T-helper 17 cell (primary cell): ENCODE data around the gene PCDHGA3. TPM values are rescaled to one million over a fixed set of nuclear protein-coding genes. Genes with fewer than 3 reads are reported as not detected.
"Not testable (repeated sequence)": the region's sequence is repeated elsewhere in the genome, so short reads cannot be mapped to it uniquely, and the experiment has no call there.

Experiments
- ATAC-seq: fragments of 150-1000 bp; cut with Tn5 transposase; 2 replicates; pipeline ENCODE4 v1.10.0; 2021; ENCODE audit warnings: mild to moderate bottlenecking, moderate library complexity
- DNase-seq, 3 donors: peaks; one replicate each; pipeline versions ENCODE4 v3.0.0 to v3.0.0-alpha.2; 2020 to 2021
- H3K9me3 ChIP-seq: one replicate; pipeline ENCODE4 v1.7.0; 2013; ENCODE audit warnings: low read length, mild to moderate bottlenecking; ENCODE audit not compliant: control insufficient read depth, poor library complexity, severe bottlenecking
- H3K27ac Mint-ChIP-seq: one replicate; pipeline ENCODE4 v1.8.0; 2022; ENCODE audit warnings: mild to moderate bottlenecking, moderate library complexity, mixed read lengths
- H3K27me3 Mint-ChIP-seq: one replicate; pipeline ENCODE4 v1.8.0; 2022; ENCODE audit warnings: mixed read lengths
- H3K36me3 Mint-ChIP-seq: one replicate; pipeline ENCODE4 v1.8.0; 2022; ENCODE audit warnings: low read depth, mixed read lengths
- H3K4me1 Mint-ChIP-seq: one replicate; pipeline ENCODE4 v1.8.0; 2022; ENCODE audit warnings: mild to moderate bottlenecking, mixed read lengths
- H3K4me3 Mint-ChIP-seq: one replicate; pipeline ENCODE4 v1.8.0; 2022; ENCODE audit warnings: mild to moderate bottlenecking, moderate library complexity, mixed read lengths
- total RNA-seq, 4 donors: library from RNA in 2 of 4; stranded (reverse) in 2 of 4; gene quantifications; one replicate each; pipeline ENCODE4 v1.2.3 and lab custom pipeline; 2022 to 2026

Gene PCDHGA3
- total RNA-seq, 2 donors from 2014 or later = 0.22 TPM; not detected in 1

GRCh38 chr5:141375444-141376155, 32.0 kb downstream of the PCDHGA3 start:
- peaks cover 27% of the 10 kb centered on the region for H3K27me3 Mint-ChIP-seq
- not testable (repeated sequence) for DNase-seq, H3K4me3 Mint-ChIP-seq, H3K4me1 Mint-ChIP-seq, ATAC-seq, H3K9me3 ChIP-seq, H3K27ac Mint-ChIP-seq, H3K36me3 Mint-ChIP-seq

- H3K9me3 ChIP-seq = peaks cover 19% of the 10 kb centered on the region
- H3K27ac Mint-ChIP-seq = no peak within 1 kb of the TSS
- H3K27me3 Mint-ChIP-seq = peaks cover 47% of the 10 kb centered on the region
- no peak for DNase-seq
- H3K4me1 Mint-ChIP-seq = no peaks in the 10 kb centered on the region
- H3K36me3 Mint-ChIP-seq = no peaks in the 10 kb centered on the region
- H3K4me3 Mint-ChIP-seq = peak within 1 kb of the TSS; percentile 42
- no peak for ATAC-seq
Observed at GRCh38 chr5:141382469-141383294, 39.1 kb downstream of the PCDHGA3 start, which contains the start of gene PCDHGA7. PCDHGA7 (plus strand) TSS chr5:141382742; CDS start chr5:141382900, 158 bp downstream.

GRCh38 chr5:141383345-141383744, 39.7 kb downstream of the PCDHGA3 start:
- ATAC-seq = no peak
- H3K4me1 Mint-ChIP-seq = no peaks in the 10 kb centered on the region
- H3K9me3 ChIP-seq = peaks cover 19% of the 10 kb centered on the region
- no peak for DNase-seq
- no peaks in the 10 kb centered on the region for H3K36me3 Mint-ChIP-seq
- H3K27ac Mint-ChIP-seq = no peak overlapping the region
- H3K27me3 Mint-ChIP-seq = peaks cover 49% of the 10 kb centered on the region
- H3K4me3 Mint-ChIP-seq = no peak overlapping the region

- H3K27ac Mint-ChIP-seq = no peak overlapping the region
- H3K27me3 Mint-ChIP-seq = peaks cover 54% of the 10 kb centered on the region
- DNase-seq (no peak), ATAC-seq (no peak)
- no peak overlapping the region for H3K4me3 Mint-ChIP-seq
- H3K9me3 ChIP-seq = peaks cover 22% of the 10 kb centered on the region
- no peaks in the 10 kb centered on the region for H3K4me1 Mint-ChIP-seq
- peaks cover 2% of the 10 kb centered on the region for H3K36me3 Mint-ChIP-seq
Observed at GRCh38 chr5:141384471-141385267, 41.0 kb downstream of the PCDHGA3 start.

GRCh38 chr5:141387557-141388311, 44.1 kb downstream of the PCDHGA3 start, which contains the start of gene PCDHGB4:
PCDHGB4 (plus strand) TSS chr5:141387698; CDS start chr5:141387885, 187 bp downstream.
- H3K9me3 ChIP-seq = peaks cover 24% of the 10 kb centered on the region
- H3K36me3 Mint-ChIP-seq, DNase-seq, H3K4me1 Mint-ChIP-seq, H3K27ac Mint-ChIP-seq: not testable (repeated sequence)
- H3K27me3 Mint-ChIP-seq = peaks cover 51% of the 10 kb centered on the region
- peak; percentile 75 for ATAC-seq
- H3K4me3 Mint-ChIP-seq = peak within 1 kb of the TSS; percentile 53

GRCh38 chr5:141388661-141389060, 45.0 kb downstream of the PCDHGA3 start:
- no peaks in the 10 kb centered on the region for H3K4me1 Mint-ChIP-seq
- H3K27ac Mint-ChIP-seq = no peak overlapping the region
- no peak overlapping the region for H3K4me3 Mint-ChIP-seq
- H3K36me3 Mint-ChIP-seq = peaks cover 2% of the 10 kb centered on the region
- peaks cover 21% of the 10 kb centered on the region for H3K9me3 ChIP-seq
- H3K27me3 Mint-ChIP-seq = peaks cover 49% of the 10 kb centered on the region
- DNase-seq (no peak), ATAC-seq (no peak)

- ATAC-seq (no peak), DNase-seq (no peak)
- no peak overlapping the region for H3K4me3 Mint-ChIP-seq
- peaks cover 21% of the 10 kb centered on the region for H3K9me3 ChIP-seq
- H3K4me1 Mint-ChIP-seq = no peaks in the 10 kb centered on the region
- H3K36me3 Mint-ChIP-seq = peaks cover 2% of the 10 kb centered on the region
- H3K27ac Mint-ChIP-seq = no peak overlapping the region
- peaks cover 55% of the 10 kb centered on the region for H3K27me3 Mint-ChIP-seq
Observed at GRCh38 chr5:141389153-141390042, 45.8 kb downstream of the PCDHGA3 start.

- Mint-ChIP-seq H3K27me3 (peaks cover 47% of the 10 kb centered on the region), H3K27ac (peak within 1 kb of the TSS; percentile 30), H3K4me3 (no peak within 1 kb of the TSS), H3K36me3 (peaks cover 2% of the 10 kb centered on the region), H3K4me1 (no peaks in the 10 kb centered on the region)
- ATAC-seq (no peak), DNase-seq (no peak)
- peaks cover 8% of the 10 kb centered on the region for H3K9me3 ChIP-seq
Observed at GRCh38 chr5:141392429-141393198, 49.0 kb downstream of the PCDHGA3 start, which contains the start of gene PCDHGA8. PCDHGA8 (plus strand) TSS chr5:141392633; CDS start chr5:141392814, 181 bp downstream.

- ATAC-seq (no peak), DNase-seq (no peak)
- Mint-ChIP-seq H3K4me3 (no peak overlapping the region), H3K27me3 (peaks cover 47% of the 10 kb centered on the region), H3K36me3 (peaks cover 2% of the 10 kb centered on the region), H3K27ac (no peak overlapping the region), H3K4me1 (no peaks in the 10 kb centered on the region)
- H3K9me3 ChIP-seq = peaks cover 8% of the 10 kb centered on the region
Observed at GRCh38 chr5:141393267-141393666, 49.6 kb downstream of the PCDHGA3 start.

- H3K9me3 ChIP-seq, ATAC-seq, H3K4me1 Mint-ChIP-seq, H3K4me3 Mint-ChIP-seq, DNase-seq, H3K36me3 Mint-ChIP-seq: not testable (repeated sequence)
- peak overlapping the region; percentile 14 for H3K27ac Mint-ChIP-seq
- H3K27me3 Mint-ChIP-seq = peaks cover 46% of the 10 kb centered on the region
Observed at GRCh38 chr5:141394401-141395187, 51.0 kb downstream of the PCDHGA3 start.
